ENCODE results near the gene FAM50B. TPM values are rescaled to one million over a fixed set of nuclear protein-coding genes. Genes with fewer than 3 reads are reported as not detected.

Gene FAM50B
- total and polyA plus RNA-seq, 2 of the 13 experiments (the other 11 are each of a cell fraction or from before 2014, with no cell fraction given): 0.05 TPM; not detected in 1

DNA sequence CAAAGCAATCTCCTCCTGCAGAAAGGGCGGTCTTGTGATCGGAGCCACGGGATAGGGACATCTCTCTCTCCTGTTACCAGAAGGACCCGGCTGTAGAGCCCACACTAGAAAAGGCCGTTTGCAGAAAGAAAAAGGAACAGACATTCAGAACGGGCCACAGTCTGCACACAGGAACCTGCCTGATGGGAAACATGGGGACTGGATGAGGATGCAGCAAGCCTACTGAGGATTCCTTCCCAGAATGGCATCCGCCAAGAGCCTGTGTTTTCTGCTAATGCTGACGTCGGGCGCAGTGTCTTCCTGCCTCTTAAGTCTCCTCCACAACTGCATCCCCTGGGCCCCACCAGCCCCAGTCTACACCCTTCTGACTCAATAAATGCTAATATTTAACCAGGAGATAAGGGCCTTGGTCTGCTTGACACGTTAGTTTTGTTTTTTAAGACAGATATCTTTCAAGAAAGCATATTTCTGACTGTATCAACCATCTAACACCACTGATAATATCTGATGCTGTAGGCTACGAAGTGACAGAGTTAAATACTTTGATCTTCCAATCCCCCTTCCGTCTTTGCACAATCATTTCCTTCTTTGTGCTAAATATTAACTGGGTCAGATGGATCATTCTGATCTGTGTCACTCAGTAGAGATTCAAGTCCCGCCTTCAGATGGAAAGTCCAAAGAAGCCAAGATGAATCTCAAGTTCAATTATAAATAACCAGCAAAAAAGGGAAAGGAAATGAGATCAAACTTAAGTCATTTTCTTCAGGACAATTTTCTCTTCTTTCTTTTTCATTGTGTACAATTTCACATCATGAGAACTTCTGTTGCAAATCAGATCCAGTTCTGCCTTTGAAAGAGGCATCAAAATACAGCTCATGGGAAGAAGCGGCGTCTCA lies 20.7 kb downstream of the FAM50B start (continued):
- 0 out of 2 replicates have a peak, but pooled peaks have one; percentile 37 for TF ChIP-seq ZNF607 (CRISPR knock-in tag; IDR thresholded peaks at IDR 0.05; ENCODE audit: borderline replicate concordance)
- peak; percentile 70; the same call in 1 of the 2 replicates for TF ChIP-seq TAF1 (CRISPR knock-in tag; IDR thresholded peaks at IDR 0.05)
- TF ChIP-seq ZNF20 (CRISPR knock-in tag; IDR thresholded peaks at IDR 0.05): no peak
- no peak for TF ChIP-seq ZNF577 (CRISPR knock-in tag; IDR thresholded peaks at IDR 0.05; ENCODE audit: borderline replicate concordance, low read depth)
- TF ChIP-seq, protein P1, sequence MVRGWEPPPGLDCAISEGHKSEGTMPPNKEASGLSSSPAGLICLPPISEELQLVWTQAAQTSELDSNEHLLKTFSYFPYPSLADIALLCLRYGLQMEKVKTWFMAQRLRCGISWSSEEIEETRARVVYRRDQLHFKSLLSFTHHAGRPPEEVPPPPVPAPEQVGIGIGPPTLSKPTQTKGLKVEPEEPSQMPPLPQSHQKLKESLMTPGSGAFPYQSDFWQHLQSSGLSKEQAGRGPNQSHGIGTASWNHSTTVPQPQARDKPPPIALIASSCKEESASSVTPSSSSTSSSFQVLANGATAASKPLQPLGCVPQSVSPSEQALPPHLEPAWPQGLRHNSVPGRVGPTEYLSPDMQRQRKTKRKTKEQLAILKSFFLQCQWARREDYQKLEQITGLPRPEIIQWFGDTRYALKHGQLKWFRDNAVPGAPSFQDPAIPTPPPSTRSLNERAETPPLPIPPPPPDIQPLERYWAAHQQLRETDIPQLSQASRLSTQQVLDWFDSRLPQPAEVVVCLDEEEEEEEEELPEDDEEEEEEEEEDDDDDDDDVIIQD (CRISPR knock-in tag; IDR thresholded peaks at IDR 0.05; ENCODE audit: low read depth): peak; percentile 56; the same call in 1 of the 2 replicates
- no peak; the same call in 1 of the 2 replicates for TF ChIP-seq NR2C2 (CRISPR knock-in tag; IDR thresholded peaks at IDR 0.05; ENCODE audit: borderline replicate concordance)
- peak; percentile 42; the same call in 1 of the 2 replicates for TF ChIP-seq MEIS1 (CRISPR knock-in tag; IDR thresholded peaks at IDR 0.05; ENCODE audit: borderline replicate concordance)
- TF ChIP-seq ZNF839 (CRISPR knock-in tag; IDR thresholded peaks at IDR 0.05; ENCODE audit: borderline replicate concordance): peak; percentile 68; the same call in 1 of the 2 replicates
- TF ChIP-seq ZNF883 (CRISPR knock-in tag; IDR thresholded peaks at IDR 0.05; ENCODE audit: not compliant biosample characterization): peak; percentile 54
- TF ChIP-seq ZNF598 (CRISPR knock-in tag; IDR thresholded peaks at IDR 0.05; ENCODE audit: borderline replicate concordance): peak; percentile 85; the same call in 1 of the 2 replicates
- TF ChIP-seq MXD4 (CRISPR knock-in tag; IDR thresholded peaks at IDR 0.05): 0 out of 2 replicates have a peak, but pooled peaks have one; percentile 58
- TF ChIP-seq, protein P2, sequence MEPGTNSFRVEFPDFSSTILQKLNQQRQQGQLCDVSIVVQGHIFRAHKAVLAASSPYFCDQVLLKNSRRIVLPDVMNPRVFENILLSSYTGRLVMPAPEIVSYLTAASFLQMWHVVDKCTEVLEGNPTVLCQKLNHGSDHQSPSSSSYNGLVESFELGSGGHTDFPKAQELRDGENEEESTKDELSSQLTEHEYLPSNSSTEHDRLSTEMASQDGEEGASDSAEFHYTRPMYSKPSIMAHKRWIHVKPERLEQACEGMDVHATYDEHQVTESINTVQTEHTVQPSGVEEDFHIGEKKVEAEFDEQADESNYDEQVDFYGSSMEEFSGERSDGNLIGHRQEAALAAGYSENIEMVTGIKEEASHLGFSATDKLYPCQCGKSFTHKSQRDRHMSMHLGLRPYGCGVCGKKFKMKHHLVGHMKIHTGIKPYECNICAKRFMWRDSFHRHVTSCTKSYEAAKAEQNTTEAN (CRISPR knock-in tag; conservative IDR thresholded peaks at IDR 0.05): peak; percentile 92; the same call in 1 of the 2 replicates
- peak; percentile 20 for TF ChIP-seq CBX1 (IDR thresholded peaks at IDR 0.05; ENCODE audit: low read depth)
- no peak; the same call in 1 of the 2 replicates for TF ChIP-seq ZNF615 (CRISPR knock-in tag; IDR thresholded peaks at IDR 0.05; ENCODE audit: borderline replicate concordance)
- TF ChIP-seq, protein P3, sequence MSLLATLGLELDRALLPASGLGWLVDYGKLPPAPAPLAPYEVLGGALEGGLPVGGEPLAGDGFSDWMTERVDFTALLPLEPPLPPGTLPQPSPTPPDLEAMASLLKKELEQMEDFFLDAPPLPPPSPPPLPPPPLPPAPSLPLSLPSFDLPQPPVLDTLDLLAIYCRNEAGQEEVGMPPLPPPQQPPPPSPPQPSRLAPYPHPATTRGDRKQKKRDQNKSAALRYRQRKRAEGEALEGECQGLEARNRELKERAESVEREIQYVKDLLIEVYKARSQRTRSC (CRISPR knock-in tag; IDR thresholded peaks at IDR 0.05; ENCODE audit: low read depth): no peak
- TF ChIP-seq, protein P4, sequence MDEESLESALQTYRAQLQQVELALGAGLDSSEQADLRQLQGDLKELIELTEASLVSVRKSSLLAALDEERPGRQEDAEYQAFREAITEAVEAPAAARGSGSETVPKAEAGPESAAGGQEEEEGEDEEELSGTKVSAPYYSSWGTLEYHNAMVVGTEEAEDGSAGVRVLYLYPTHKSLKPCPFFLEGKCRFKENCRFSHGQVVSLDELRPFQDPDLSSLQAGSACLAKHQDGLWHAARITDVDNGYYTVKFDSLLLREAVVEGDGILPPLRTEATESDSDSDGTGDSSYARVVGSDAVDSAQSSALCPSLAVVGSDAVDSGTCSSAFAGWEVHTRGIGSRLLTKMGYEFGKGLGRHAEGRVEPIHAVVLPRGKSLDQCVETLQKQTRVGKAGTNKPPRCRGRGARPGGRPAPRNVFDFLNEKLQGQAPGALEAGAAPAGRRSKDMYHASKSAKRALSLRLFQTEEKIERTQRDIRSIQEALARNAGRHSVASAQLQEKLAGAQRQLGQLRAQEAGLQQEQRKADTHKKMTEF (CRISPR knock-in tag; IDR thresholded peaks at IDR 0.05): peak; percentile 84
- TF ChIP-seq ZNF253 (CRISPR knock-in tag; IDR thresholded peaks at IDR 0.05; ENCODE audit: borderline replicate concordance): no peak
- TF ChIP-seq, protein P5, sequence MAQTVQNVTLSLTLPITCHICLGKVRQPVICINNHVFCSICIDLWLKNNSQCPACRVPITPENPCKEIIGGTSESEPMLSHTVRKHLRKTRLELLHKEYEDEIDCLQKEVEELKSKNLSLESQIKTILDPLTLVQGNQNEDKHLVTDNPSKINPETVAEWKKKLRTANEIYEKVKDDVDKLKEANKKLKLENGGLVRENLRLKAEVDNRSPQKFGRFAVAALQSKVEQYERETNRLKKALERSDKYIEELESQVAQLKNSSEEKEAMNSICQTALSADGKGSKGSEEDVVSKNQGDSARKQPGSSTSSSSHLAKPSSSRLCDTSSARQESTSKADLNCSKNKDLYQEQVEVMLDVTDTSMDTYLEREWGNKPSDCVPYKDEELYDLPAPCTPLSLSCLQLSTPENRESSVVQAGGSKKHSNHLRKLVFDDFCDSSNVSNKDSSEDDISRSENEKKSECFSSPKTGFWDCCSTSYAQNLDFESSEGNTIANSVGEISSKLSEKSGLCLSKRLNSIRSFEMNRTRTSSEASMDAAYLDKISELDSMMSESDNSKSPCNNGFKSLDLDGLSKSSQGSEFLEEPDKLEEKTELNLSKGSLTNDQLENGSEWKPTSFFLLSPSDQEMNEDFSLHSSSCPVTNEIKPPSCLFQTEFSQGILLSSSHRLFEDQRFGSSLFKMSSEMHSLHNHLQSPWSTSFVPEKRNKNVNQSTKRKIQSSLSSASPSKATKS (CRISPR knock-in tag; IDR thresholded peaks at IDR 0.05): no peak
- peak; percentile 90 for TF ChIP-seq GFI1 (CRISPR knock-in tag; IDR thresholded peaks at IDR 0.05; ENCODE audit: borderline replicate concordance)
- TF ChIP-seq GATAD2A (CRISPR knock-in tag; IDR thresholded peaks at IDR 0.05): peak; percentile 92

Data from HepG2 (cell line).